ENCODE data around the gene PPFIBP2. TPM values are rescaled to one million over a fixed set of nuclear protein-coding genes. Genes with fewer than 3 reads are reported as not detected.

Gene PPFIBP2
- total and polyA plus RNA-seq, 4 donors = 7.7 to 51.3 (median 18.6) TPM

DNA sequence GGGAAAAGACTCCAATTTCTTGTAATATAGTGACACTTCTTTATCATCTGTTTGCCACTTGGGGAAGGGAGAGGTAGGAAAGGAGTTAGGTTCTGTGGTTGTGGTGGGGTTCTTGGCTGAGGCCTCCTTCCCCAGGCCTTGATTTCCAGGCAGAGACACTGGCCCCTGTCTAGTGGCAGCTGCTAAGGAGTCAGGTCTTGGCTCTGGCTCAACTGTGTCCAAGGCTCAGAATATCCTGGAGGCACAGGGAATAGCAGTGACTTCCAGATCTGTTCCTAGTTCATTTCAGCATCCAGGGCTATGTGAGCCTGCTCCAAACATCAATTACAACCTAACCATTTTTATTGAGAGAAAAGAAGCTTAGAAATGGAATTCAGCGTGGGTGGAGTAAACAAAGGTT is 29.5 kb downstream of the PPFIBP2 start:
- no peak overlapping the region for H3K27ac ChIP-seq (ENCODE audit: low read depth in 1 of 2, low read length in 1 of 2)
- ATAC-seq (ENCODE audit: insufficient read depth, low FRiP score) = no peak
- no peaks in the 10 kb centered on the region for H3K36me3 ChIP-seq (ENCODE audit: control insufficient read depth in 4 of 4, insufficient read depth in 4 of 4, low read length in 4 of 4)
- H3K9ac ChIP-seq (ENCODE audit: insufficient read depth in 1 of 2, low read length in 2 of 2) = no peak overlapping the region
- 94 to 97% methylated on average over 1 of the region's 1 CpG for WGBS, 2 donors
- H3K4me3 ChIP-seq = no peak overlapping the region
- TF ChIP-seq, protein P1, sequence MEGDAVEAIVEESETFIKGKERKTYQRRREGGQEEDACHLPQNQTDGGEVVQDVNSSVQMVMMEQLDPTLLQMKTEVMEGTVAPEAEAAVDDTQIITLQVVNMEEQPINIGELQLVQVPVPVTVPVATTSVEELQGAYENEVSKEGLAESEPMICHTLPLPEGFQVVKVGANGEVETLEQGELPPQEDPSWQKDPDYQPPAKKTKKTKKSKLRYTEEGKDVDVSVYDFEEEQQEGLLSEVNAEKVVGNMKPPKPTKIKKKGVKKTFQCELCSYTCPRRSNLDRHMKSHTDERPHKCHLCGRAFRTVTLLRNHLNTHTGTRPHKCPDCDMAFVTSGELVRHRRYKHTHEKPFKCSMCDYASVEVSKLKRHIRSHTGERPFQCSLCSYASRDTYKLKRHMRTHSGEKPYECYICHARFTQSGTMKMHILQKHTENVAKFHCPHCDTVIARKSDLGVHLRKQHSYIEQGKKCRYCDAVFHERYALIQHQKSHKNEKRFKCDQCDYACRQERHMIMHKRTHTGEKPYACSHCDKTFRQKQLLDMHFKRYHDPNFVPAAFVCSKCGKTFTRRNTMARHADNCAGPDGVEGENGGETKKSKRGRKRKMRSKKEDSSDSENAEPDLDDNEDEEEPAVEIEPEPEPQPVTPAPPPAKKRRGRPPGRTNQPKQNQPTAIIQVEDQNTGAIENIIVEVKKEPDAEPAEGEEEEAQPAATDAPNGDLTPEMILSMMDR (IDR thresholded peaks at IDR 0.05; ENCODE audit: control extremely low read depth, extremely low read depth) = no peak
- no peak for DNase-seq
- H3K9me3 ChIP-seq (ENCODE audit: control insufficient read depth in 4 of 4, insufficient read depth in 3 of 4, low read length in 3 of 4) = peaks cover 0 to under 1% (median 0%) of the 10 kb centered on the region in 4 donors
- no peaks in the 10 kb centered on the region for H3K27me3 ChIP-seq (ENCODE audit: control insufficient read depth in 3 of 3, insufficient read depth in 3 of 3, low read length in 2 of 3)
- H3K4me1 ChIP-seq (ENCODE audit: control insufficient read depth in 5 of 5, insufficient read depth in 5 of 5, low read length in 5 of 5) = no peaks in the 10 kb centered on the region

- no peaks in the 10 kb centered on the region for H3K27me3 ChIP-seq (ENCODE audit: control insufficient read depth in 3 of 3, insufficient read depth in 3 of 3, low read length in 2 of 3)
These were observed 30.2 kb downstream of the PPFIBP2 start for GRCh38 chr11:7544021-7544420.

GRCh38 chr11:7545611-7546010 is 31.8 kb downstream of the PPFIBP2 start:
- ATAC-seq (ENCODE audit: insufficient read depth, low FRiP score) (no peak), DNase-seq (no peak)
- Histone ChIP-seq H3K9ac (ENCODE audit: insufficient read depth in 1 of 2, low read length in 2 of 2) (no peak overlapping the region), H3K4me1 (ENCODE audit: control insufficient read depth in 5 of 5, insufficient read depth in 5 of 5, low read length in 5 of 5) (peaks cover 0 to 3% (median 0%) of the 10 kb centered on the region in 5 donors), H3K27me3 (ENCODE audit: control insufficient read depth in 3 of 3, insufficient read depth in 3 of 3, low read length in 2 of 3) (no peaks in the 10 kb centered on the region), H3K36me3 (ENCODE audit: control insufficient read depth in 4 of 4, insufficient read depth in 4 of 4, low read length in 4 of 4) (peaks cover 0 to 7% (median 0%) of the 10 kb centered on the region in 4 donors), H3K27ac (ENCODE audit: low read depth in 1 of 2, low read length in 1 of 2) (no peak overlapping the region), H3K9me3 (ENCODE audit: control insufficient read depth in 4 of 4, insufficient read depth in 3 of 4, low read length in 3 of 4) (no peaks in the 10 kb centered on the region), H3K4me3 (no peak overlapping the region)
- TF ChIP-seq, protein P1 (IDR thresholded peaks at IDR 0.05; ENCODE audit: control extremely low read depth, extremely low read depth) = no peak
- 92 to 95% methylated on average over 4 of the region's 4 CpGs for WGBS, 2 donors

More at GRCh38 chr11:7544021-7544420, 30.2 kb downstream of the PPFIBP2 start:
- no peak overlapping the region for H3K27ac ChIP-seq (ENCODE audit: low read depth in 1 of 2, low read length in 1 of 2)
- H3K36me3 ChIP-seq (ENCODE audit: control insufficient read depth in 4 of 4, insufficient read depth in 4 of 4, low read length in 4 of 4) = no peaks in the 10 kb centered on the region
- H3K9me3 ChIP-seq (ENCODE audit: control insufficient read depth in 4 of 4, insufficient read depth in 3 of 4, low read length in 3 of 4) = no peaks in the 10 kb centered on the region
- no peak overlapping the region for H3K4me3 ChIP-seq
- 90 to 94% methylated on average over 3 of the region's 3 CpGs for WGBS, 2 donors
- ATAC-seq (ENCODE audit: insufficient read depth, low FRiP score) (no peak), DNase-seq (no peak)
- TF ChIP-seq, protein P1 (IDR thresholded peaks at IDR 0.05; ENCODE audit: control extremely low read depth, extremely low read depth) = no peak
- peaks cover 0 to 3% (median 0%) of the 10 kb centered on the region in 5 donors for H3K4me1 ChIP-seq (ENCODE audit: control insufficient read depth in 5 of 5, insufficient read depth in 5 of 5, low read length in 5 of 5)
- H3K9ac ChIP-seq (ENCODE audit: insufficient read depth in 1 of 2, low read length in 2 of 2) = no peak overlapping the region

DNA sequence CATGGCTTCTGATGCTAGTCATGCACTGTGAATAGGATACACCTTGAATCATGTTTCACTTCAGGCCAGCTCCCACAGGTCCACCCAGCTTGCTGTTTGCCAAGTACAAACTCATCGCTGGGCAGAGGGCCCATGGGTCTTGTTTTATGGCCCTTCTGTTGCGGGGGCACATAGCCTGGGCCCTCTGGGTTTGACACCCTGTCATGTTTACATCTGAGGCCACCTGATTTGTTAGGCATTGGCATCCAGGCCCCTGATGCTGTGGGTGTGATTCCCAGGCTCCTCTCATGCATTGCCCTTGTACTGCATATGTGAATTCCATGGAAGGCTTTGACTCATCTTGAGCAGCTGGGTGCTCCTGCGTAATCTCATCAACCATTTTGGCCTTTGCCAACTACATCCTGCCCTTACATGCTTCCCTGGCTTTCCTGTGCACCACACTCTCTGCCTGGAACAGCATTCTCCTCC is 32.6 kb downstream of the PPFIBP2 start:
- peaks cover 0 to 3% (median 0%) of the 10 kb centered on the region in 5 donors for H3K4me1 ChIP-seq (ENCODE audit: control insufficient read depth in 5 of 5, insufficient read depth in 5 of 5, low read length in 5 of 5)
- DNase-seq (no peak), ATAC-seq (ENCODE audit: insufficient read depth, low FRiP score) (peak; percentile 46)
- 93 to 96% methylated on average over 3 of the region's 3 CpGs for WGBS, 2 donors
- H3K9me3 ChIP-seq (ENCODE audit: control insufficient read depth in 4 of 4, insufficient read depth in 3 of 4, low read length in 3 of 4) = no peaks in the 10 kb centered on the region
- TF ChIP-seq, protein P1 (IDR thresholded peaks at IDR 0.05; ENCODE audit: control extremely low read depth, extremely low read depth) = no peak
- H3K27me3 ChIP-seq (ENCODE audit: control insufficient read depth in 3 of 3, insufficient read depth in 3 of 3, low read length in 2 of 3) = no peaks in the 10 kb centered on the region
- H3K9ac ChIP-seq (ENCODE audit: insufficient read depth in 1 of 2, low read length in 2 of 2) = no peak overlapping the region
- no peak overlapping the region for H3K27ac ChIP-seq (ENCODE audit: low read depth in 1 of 2, low read length in 1 of 2)
- peaks cover 0 to 7% (median 0%) of the 10 kb centered on the region in 4 donors for H3K36me3 ChIP-seq (ENCODE audit: control insufficient read depth in 4 of 4, insufficient read depth in 4 of 4, low read length in 4 of 4)
- no peak overlapping the region for H3K4me3 ChIP-seq

Measured in lung (tissue), 12 donors.